Hematopoietic multipotent progenitor cell treated with erythropoietin and hydrocortisone succinate and interleukin-3 and kit ligand, for 17 days (in vitro differentiated cells): ENCODE measurements around the gene SLC18A3.

Source experiments
- DNase-seq: peaks from one replicate; pipeline ENCODE4 v3.0.0-alpha.2; 2015; ENCODE audit warnings: low spot score

Gene SLC18A3

DNA sequence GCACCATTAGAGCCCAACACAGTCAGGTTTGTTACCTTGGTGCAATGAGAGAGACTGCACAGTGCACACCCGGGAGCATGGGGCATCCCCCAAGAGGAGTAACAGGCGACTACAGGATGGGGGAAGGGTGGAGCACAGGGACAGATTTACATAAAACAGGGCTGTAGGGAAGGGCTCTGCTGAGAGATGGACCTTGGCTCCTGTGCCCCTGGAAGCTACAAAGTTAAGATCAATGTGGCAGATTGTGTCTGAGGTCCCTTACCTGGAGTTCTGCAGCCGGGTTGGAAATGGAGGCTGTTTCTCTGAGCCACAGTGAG is 13.7 kb upstream of the SLC18A3 start:
- DNase-seq, result no peak

- no peak for DNase-seq
Measured at GRCh38 chr10:49596836-49597235, 13.3 kb upstream of the SLC18A3 start.

DNA sequence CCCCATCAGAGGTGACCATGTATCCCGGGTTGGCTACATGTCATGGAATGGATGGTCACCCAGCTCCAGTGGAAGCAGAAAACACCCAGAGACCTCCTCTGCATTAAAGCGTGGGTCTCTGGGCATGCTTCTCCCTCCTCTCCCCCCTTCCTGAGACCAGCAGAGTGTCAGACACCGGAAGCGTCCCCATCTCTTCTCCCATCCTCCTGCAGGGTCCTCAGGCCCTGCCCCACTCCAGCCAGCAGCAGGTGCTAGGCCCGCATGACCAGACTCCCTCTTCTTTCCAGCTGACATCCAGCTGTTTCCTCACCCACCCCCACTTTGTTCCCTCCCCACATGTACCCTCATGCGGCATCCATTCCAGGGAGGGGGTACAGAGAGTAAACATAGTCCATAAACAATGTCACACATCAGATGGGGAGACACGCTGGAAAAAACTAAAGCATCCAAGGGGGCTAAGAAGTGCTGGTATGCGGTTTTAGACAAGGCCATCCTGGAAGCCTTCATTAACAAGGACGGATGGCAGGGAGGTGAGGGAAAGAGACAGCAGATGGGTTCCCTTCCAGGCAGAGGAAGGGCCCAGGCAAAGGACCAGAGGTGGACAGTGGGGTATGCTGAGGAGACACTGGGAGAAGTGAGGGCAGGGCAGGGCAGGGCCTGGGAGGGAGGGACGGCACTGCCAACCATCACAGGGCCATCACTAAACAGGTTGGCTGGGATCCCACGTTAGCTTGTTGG is 12.5 kb upstream of the SLC18A3 start:
- DNase-seq, result no peak

DNA sequence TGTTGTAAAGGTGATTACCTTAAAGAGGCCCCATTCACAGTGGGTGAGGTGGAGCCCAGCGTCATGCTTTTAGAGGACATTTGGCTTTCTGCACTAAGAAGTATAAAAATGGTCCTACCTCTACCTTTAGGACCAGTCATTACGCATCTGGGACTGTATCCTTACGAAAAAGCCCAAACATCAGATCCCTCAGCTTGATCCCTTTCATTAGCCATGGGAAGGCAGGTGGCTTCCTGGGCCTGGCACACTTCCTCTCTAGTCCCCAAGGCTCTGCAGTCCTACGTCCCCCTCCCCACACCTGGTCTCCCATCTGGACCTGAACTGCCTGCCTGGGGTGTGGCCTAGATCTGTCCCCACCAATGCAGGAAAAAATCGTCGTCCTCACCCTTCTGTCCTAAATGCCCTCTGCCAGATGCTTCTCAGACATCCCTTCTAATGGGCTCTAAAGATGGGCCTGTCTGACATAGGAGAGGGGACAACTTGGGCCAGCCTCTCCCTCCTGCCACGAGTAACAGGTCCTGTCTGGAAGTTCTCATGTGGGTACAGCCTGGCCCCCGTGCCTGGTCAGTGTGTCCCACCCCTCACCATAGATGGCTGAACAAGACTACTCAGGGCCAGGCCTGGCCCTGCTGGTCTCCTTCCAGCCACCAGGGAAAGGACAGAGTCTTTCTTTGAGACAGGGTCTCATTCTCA is 11.8 kb upstream of the SLC18A3 start:
- no peak for DNase-seq

DNA sequence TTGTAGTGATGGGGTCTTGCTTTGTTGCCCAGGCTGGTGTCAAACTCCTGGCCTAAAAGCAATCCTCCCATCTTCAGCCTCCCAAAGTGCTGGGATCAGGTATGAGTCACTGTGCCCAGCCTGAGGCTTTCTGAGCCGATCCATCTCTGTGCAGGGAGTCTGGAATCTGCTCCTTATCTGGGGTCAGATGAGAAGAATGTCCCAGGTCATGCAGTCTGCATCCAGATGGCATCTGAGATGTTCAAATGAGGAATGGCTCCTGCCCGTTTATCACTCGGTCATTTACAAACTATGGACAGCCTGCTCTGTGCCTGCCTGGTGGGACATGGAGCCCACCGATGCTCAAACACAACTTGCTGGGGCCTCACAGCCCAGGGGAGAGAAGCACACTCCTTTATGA is 11.1 kb upstream of the SLC18A3 start:
- no peak for DNase-seq

DNA sequence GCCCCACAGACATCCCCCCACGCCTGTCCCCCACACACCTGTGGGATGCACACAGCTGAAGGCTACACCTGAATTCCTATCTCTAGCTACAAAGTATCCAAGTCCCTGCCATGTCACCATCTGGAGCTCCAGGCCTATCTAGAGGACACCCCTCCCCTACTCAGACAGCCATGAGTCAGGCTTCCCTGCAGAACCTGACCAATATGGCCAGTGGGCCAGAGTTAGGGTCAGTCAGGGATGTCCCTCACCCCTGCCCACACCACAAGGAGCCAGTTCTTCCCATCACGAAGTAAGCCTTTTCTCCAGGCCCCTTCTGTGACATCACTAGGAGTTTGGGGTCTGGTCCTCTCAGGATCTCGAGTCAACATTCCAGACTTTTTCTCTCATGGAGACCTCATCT is 10.6 kb upstream of the SLC18A3 start:
- DNase-seq, result no peak

GRCh38 chr10:49600046-49600445 is 10.1 kb upstream of the SLC18A3 start:
- DNase-seq, result no peak

DNA sequence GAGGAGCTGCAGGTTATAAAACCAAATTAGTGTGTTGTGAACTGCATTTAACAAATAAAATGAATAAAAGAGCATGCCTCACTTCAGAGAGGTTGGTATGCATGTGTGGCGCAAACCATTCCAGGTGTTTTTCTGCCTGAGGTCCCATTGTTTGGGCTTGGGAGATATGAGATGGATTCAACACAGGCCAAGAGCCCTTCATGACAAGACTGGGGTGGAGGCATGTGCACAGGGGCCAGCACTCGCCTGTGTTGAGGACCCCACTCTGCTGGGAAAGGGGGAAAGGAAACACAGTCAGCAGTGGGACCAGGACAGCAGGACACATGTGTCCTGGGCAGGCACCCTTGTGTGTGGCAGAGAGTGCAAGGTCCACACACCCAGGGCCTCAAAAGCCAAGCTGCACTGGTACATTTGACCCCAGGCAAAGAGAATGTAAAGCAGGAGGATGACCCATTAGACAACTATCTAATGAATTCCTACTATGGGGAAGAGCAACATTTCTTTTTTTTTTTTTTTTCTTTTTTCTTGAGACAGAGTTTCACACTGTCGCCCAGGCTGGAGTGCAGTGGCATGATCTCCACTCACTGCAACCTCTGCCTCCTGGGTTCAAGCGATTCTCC is 9.2 kb upstream of the SLC18A3 start:
- no peak for DNase-seq

GRCh38 chr10:49601857-49602256 is 8.3 kb upstream of the SLC18A3 start:
- DNase-seq, result no peak

DNA sequence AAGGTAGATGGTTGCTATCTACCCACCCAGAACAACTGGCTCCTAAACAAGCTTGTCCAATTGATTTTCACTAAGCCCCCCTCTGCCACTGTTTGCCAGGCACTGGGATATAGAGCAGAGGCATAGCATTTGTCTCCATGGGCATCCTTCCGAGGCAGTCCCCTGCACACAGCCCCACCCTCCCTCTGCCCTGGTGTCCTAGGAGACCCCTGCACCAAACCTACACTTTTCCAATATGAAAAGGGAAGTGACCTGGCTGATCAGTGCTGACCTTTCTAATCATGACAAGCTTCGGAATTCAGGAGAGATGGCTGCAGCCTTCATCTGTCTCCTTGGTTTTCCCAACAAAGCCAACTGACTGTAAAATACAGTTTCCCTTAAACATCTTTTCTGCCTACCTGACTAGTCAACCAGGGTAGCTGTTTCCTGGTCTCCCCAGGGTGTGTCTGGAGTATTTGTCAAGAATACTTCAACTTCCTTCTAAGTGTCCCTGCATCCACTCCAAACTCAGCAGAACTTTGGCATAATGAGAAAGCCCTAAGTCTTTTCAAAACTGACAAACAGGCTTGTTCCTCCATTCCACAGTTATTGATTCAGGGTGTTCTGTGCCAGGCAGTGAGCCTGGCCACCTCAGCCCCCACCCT is 7.6 kb upstream of the SLC18A3 start:
- no peak for DNase-seq

DNA sequence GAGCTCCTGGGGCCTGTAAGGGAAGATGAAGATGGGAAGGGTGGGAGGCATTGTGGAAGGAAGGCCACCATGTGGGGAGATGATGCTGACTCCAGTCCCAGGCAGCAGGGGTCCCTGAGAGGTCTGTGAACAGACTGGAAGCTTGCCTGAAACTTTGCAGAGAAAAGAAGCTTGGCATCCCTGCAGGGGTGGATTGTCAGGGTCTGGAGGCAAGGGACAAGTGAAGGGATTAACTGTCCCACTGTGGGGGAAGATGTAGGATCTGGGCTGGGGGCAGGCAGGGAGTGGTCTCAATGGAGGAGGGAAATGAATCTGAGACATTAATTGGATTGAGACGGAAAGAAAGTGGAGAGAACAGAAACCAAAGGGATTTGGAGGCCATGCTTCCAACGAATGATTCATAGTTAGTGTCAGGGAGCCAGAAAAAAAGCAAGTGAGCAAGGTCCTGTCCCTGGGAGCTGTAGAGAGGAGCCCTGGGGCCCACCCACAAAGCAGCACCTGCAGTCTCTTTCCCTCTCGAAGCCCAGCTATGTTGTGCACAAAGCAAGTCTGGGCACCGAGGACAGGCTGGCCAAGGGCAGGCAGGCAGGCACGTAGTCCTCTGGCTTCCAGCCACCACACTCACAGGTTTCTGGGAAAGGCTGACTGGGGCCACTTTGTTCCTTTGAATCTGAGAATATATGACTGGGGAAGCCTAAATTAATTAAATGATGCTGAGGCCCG is 4.7 kb upstream of the SLC18A3 start:
- no peak for DNase-seq

DNA sequence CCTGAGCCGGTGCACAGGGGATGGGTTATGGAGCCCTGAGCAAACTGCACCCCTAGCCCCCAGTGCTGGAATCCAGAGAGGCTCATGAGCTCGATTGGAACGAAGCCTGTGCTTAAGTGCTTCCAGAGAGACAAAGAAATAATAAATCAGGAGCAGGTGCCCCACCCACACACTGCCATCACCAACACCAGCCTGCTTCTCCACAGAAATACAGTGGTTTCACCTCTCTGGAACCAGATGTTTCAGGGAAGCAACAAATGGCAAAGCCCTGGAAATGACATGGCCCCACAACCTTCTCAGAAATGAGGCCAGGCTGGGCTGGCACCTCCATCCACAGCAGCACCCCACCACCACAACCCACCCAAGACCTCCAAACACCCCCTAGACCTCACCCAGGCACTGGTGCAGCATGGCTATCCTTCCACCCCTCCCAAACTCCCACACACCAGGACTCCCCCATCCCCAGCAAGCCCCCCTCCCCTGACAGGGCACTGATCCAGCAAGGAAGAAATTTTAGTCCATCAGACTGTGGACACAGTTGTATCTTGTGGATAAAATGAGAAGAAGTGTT is 4.1 kb upstream of the SLC18A3 start:
- no peak for DNase-seq

DNA sequence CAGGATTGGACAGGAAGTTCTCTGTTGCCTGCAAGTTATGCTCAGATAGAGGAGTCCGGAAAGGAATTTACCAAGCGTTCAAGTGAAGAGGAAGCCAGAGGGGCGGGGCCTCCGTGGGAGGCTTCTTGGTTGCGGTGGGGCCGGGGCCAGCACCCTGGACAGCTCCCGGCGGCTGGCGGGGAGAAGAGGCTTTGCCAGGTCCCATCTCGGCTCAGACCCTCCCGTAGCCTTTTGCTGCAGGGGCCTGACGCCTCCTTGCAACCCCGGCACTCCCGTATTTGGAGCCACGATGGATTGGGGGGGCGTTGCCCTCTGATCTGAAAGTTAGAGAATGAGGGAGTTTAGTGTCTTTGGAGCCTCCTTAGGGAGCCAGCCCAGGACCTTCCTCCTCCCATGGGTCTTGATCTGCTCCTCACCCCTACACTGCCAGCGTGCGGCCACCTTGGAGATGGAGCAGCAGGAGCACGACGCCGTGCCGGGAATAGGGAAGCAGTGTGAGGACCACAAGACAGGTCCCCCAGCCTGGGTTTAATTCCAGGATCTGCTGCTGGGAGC is 3.1 kb upstream of the SLC18A3 start:
- no peak for DNase-seq

GRCh38 chr10:49608166-49609005 is 1.7 kb upstream of the SLC18A3 start:
- no peak for DNase-seq

GRCh38 chr10:49609006-49609282 is 1.2 kb upstream of the SLC18A3 start:
- DNase-seq, result no peak

DNA sequence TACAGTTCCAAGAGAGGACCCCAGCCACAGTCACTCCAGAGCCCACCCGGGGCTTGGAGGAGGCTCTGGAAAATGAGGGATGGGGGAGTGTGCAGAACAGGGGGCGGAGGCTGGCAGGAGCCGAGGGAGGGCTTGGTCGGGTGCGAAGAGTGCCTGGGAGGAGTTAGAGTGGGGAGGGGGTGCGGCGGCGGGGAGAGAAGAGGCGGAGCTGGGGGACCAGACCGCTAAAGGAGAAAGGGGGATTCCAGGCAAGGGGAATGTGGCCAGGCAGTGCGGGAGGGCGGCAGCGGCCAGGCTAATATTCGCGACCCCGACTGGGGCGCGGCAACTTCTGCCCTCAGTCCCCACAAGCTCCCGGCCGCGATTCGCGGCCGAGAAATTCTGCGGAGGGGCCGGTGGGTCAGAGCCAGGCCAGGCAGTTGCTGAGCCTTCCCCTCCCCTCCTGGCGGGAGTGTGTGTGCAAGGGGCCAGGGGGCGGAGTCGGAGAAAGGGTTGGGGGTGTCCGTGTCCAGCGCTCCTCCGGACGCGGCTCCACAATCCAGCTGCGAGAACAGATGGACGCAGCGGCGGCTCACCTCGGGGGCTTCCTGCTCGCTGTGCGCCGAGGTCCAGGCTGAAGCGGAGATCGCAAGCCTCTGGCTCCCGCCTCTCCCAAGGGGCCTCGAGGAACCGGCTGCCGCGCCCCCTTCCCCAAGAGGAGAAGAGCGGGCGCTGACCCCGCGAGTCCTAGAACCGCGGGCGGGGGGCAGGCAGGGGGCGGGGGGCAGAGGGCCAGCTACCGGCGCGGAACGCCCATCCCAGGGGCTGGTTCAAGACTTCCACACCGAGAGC is 612 bp upstream of the SLC18A3 start:
- no peak for DNase-seq

GRCh38 chr10:49610458-49611165 is 502 bp downstream of the SLC18A3 start:
- no peak for DNase-seq

DNA sequence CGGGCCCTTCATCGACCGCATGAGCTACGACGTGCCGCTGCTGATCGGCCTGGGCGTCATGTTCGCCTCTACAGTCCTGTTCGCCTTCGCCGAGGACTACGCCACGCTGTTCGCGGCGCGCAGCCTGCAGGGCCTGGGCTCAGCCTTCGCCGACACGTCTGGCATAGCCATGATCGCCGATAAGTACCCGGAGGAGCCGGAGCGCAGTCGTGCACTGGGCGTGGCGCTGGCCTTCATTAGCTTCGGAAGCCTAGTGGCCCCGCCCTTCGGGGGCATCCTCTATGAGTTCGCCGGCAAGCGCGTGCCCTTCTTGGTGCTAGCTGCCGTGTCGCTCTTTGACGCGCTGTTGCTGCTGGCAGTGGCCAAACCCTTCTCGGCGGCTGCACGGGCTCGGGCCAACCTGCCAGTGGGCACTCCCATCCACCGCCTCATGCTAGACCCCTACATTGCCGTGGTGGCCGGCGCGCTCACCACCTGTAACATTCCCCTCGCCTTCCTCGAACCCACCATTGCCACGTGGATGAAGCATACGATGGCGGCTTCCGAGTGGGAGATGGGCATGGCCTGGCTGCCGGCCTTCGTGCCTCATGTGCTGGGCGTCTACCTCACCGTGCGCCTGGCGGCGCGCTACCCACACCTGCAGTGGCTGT is 1.2 kb downstream of the SLC18A3 start:
- no peak for DNase-seq
